Ascending aorta (tissue), 2 donors: Measurements from ENCODE around the gene CCNJ. TPM values are rescaled to one million over a fixed set of nuclear protein-coding genes. Genes with fewer than 3 reads are reported as not detected.

ENCODE experiments used
- DNase-seq, 2 donors: peaks; one replicate each; pipeline ENCODE4 v3.0.0-alpha.2; 2019; ENCODE audit warnings: low spot score in 2 of 2
- H3K27ac ChIP-seq, 2 donors: fragments of 200-600 bp; sonication (generic); one replicate each; pipeline ENCODE4 v1.5.1; 2016 to 2017; ENCODE audit warnings: mild to moderate bottlenecking in 1 of 2
- H3K27me3 ChIP-seq: fragments of 200-600 bp; sonication (generic); one replicate; pipeline ENCODE4 v1.5.1; 2017
- H3K36me3 ChIP-seq, 2 donors: fragments of 200-600 bp; sonication (generic); one replicate each; pipeline ENCODE4 v1.5.1; 2016
- H3K4me1 ChIP-seq, 2 donors: fragments of 200-600 bp; sonication (generic); one replicate each; pipeline ENCODE4 v1.5.1; 2016 to 2017; ENCODE audit warnings: mild to moderate bottlenecking in 1 of 2
- H3K4me3 ChIP-seq, 2 donors: fragments of 200-600 bp; sonication (generic); one replicate each; pipeline ENCODE4 v1.5.1; 2016 to 2017; ENCODE audit warnings: mild to moderate bottlenecking in 1 of 2
- H3K9me3 ChIP-seq, 2 donors: fragments of 200-600 bp; sonication (generic); one replicate each; pipeline ENCODE4 v1.5.1; 2016
- intact Hi-C: fragments of 100-400 bp; cut with DNase I; formaldehyde crosslinking; loops from one replicate; pipeline ENCODE4 v1.15.1; 2023
- total RNA-seq: library from RNA; depleted of rRNA; stranded (reverse); fragments of >200 nt; gene quantifications from one replicate; pipeline ENCODE4 v1.1.0, GENCODE V29; 2016
- TF ChIP-seq, protein P1 (sequence below), 3 experiments: fragments of 200-600 bp in 2 of 3; fragments of 450-650 bp in 1 of 3; sonication (generic) in 2 of 3; IDR thresholded peaks; one replicate each; pipeline ENCODE4 v1.5.1; 2016 to 2019; ENCODE audit warnings: antibody characterized with exemption in 3 of 3, mild to moderate bottlenecking in 1 of 3, moderate library complexity in 1 of 3

Gene CCNJ
- total RNA-seq, 1 donor from 2014 or later = 6.0 TPM

DNA sequence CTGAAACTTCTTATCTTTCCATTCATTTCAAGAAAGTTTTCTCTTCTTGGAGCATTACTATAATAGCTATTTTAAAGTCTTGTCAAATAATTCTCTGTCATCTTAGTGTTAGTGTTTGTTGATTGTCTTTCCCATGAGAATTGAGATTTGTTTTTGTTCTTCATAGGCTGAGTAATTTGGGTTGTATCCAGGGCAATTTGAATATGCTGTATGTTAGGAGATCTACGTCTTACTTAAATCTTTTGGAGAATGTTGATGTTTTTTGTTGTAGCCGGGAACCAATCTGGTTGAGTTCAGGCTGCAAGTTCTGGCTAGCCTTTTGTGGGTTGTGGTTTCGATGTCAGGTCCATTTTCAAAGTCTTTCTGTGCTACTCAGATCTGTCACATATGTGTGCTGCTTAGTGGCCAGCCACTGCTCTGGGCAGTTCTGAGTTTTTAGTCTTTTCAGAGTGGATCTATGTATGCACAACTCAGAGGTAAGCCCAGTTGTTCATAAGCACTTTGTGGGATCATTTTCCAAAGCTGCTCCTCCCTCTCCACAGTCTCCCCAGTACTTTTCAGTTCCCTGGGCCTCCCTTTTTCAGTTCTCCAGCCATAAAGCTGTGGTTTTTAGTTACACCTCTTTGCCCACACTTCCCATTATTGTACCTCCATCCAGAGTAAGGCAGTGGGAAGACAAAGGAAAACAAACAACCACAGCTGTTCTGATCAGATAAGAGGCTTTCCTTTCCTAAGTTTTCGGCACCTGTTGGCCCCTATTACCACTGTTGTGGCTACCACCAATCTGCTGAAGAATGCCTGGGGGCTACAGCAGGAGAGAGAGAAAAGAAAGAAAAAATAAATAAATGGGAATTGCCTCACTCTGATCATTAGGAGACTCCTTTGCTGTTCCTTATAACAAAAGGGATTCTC lies 4.7 kb upstream of the CCNJ start:
- intact Hi-C loops = no loop called here
- TF ChIP-seq, protein P1, sequence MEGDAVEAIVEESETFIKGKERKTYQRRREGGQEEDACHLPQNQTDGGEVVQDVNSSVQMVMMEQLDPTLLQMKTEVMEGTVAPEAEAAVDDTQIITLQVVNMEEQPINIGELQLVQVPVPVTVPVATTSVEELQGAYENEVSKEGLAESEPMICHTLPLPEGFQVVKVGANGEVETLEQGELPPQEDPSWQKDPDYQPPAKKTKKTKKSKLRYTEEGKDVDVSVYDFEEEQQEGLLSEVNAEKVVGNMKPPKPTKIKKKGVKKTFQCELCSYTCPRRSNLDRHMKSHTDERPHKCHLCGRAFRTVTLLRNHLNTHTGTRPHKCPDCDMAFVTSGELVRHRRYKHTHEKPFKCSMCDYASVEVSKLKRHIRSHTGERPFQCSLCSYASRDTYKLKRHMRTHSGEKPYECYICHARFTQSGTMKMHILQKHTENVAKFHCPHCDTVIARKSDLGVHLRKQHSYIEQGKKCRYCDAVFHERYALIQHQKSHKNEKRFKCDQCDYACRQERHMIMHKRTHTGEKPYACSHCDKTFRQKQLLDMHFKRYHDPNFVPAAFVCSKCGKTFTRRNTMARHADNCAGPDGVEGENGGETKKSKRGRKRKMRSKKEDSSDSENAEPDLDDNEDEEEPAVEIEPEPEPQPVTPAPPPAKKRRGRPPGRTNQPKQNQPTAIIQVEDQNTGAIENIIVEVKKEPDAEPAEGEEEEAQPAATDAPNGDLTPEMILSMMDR (IDR thresholded peaks at IDR 0.05) = no peak
- no peak for DNase-seq
- H3K4me1 ChIP-seq = peaks cover 2 to 3% of the 10 kb centered on the region in 2 donors
- H3K27ac ChIP-seq = no peak overlapping the region
- no peaks in the 10 kb centered on the region for H3K27me3 ChIP-seq
- no peaks in the 10 kb centered on the region for H3K36me3 ChIP-seq
- no peak overlapping the region for H3K4me3 ChIP-seq
- H3K9me3 ChIP-seq = no peaks in the 10 kb centered on the region

DNA sequence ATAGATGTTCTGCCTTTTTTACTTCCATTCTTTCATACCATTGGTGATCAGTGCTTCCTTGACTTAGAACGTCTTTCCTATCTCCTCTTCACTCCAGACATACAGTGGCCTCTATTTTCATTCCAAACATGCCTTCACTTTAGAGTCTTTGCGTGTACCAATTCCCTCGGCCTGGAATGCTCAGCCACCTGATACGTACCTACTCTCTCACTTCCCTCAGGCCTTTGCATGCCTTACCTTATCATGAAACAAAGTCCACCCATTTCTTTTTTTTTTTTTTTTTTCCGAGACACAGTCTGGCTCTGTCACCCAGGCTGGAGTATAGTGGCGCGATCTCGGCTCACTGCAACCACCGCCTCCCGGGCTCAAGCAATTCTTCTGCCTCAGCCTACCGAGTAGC lies 2.2 kb upstream of the CCNJ start:
- no peaks in the 10 kb centered on the region for H3K27me3 ChIP-seq
- H3K4me1 ChIP-seq = peaks cover 2 to 3% of the 10 kb centered on the region in 2 donors
- intact Hi-C loops = loop anchor here (5.0 kb wide), 2 partner anchors 134 to 164 kb away; partner anchors contain the start of gene CC2D2B
- no peak overlapping the region for H3K4me3 ChIP-seq
- no peak for DNase-seq
- H3K27ac ChIP-seq = no peak overlapping the region
- no peaks in the 10 kb centered on the region for H3K36me3 ChIP-seq
- TF ChIP-seq, protein P1 (IDR thresholded peaks at IDR 0.05) = no peak
- no peaks in the 10 kb centered on the region for H3K9me3 ChIP-seq

DNA sequence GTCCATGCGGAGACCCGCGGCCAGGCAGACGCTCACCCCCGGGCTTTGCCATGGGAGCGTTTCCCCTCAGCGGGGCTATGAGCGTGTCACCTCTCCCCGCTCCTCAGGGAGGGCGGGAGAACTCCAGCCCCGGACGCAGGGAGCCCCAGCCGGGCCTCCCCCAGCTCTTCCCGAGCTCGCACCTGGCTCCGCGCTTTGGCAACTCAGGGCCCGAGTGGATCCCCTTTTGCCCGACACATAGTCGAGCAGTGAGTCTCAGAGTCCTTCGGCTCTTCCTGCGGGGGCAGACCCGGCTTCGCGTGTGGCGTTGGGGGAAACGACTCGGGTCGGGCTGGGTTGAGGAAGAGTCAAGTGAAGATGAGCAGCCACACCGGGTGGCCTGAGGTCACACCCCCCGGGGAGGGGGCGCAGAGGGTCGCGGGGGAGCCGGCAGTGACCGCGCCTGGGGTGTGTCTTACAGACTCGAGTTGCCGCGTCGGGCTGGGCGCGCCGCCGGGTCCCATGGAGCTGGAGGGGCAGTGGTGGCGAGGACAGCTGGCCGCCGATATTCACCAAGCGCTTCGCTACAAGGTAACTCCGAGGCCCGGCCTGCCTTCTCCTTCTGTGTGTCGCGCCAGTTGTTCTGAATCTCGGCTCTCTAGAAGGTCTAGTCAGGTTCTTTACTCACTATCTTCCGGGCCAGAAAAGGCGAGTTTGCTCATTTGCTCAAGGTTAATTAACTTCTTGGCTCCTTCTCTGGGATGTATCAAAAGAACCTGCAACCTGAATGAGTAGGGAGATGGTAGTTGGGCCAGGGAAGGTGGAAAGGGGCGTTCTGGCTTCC lies 721 bp downstream of the CCNJ start:
- H3K4me3 ChIP-seq = peak overlapping the region; percentile 89 to 93
- no peaks in the 10 kb centered on the region for H3K36me3 ChIP-seq
- H3K9me3 ChIP-seq = no peaks in the 10 kb centered on the region
- peak overlapping the region; percentile 85 to 87 for H3K27ac ChIP-seq
- no peaks in the 10 kb centered on the region for H3K27me3 ChIP-seq
- TF ChIP-seq, protein P1 (IDR thresholded peaks at IDR 0.05) = no peak
- peak in 1 of 2 donors; percentile 70 for DNase-seq
- peaks cover 2 to 3% of the 10 kb centered on the region in 2 donors for H3K4me1 ChIP-seq
- intact Hi-C loops = loop anchor here (1.0 to 5.0 kb wide), 5 partner anchors 47 to 349 kb away; partner anchors contain the start of gene CC2D2B

DNA sequence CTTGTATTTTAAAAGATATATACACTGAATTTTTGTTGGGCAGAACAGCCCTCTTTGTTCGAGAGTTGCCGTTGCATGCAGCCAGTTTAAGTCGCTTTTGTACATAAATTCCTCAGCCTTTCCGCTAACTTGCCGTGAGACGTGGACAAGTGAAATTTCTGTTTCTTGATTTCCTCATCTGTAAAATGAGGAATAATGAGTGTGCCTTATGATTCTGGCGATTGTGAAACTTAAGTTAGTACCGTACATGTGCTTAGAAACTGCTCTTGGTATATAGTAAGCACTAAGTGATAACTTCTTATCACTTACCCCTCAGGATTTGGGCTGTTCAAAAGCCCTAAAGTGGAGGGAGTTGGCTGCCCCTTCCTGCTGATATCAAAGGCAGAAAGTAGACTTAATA lies 1.4 kb downstream of the CCNJ start:
- intact Hi-C loops = loop anchor here (5.0 kb wide), 2 partner anchors 137 to 167 kb away; partner anchors contain the start of gene CC2D2B
- no peaks in the 10 kb centered on the region for H3K9me3 ChIP-seq
- DNase-seq = no peak
- H3K4me1 ChIP-seq = peaks cover 2 to 3% of the 10 kb centered on the region in 2 donors
- no peaks in the 10 kb centered on the region for H3K36me3 ChIP-seq
- peak overlapping the region; percentile 89 to 93 for H3K4me3 ChIP-seq
- H3K27ac ChIP-seq = peak overlapping the region; percentile 85 to 87
- no peaks in the 10 kb centered on the region for H3K27me3 ChIP-seq
- TF ChIP-seq, protein P1 (IDR thresholded peaks at IDR 0.05) = no peak

DNA sequence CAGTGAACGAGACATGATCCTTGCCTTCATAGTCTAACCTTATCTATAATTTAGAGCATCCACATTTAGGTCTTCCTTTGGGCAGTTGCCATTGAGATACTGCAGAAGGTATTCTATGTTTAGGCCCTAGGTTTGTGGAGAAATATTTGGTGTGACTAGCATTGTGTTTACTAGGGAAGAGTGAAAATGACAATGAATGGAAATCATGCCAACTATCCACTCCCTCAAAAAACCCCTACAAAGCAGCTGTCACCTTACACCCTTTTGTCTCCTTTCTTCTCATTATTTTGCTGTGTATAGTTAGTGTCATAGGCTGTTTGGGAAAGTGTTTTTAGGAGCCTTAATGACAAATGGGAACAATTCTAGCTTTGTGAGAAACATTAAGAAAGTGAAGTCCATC lies 3.2 kb downstream of the CCNJ start:
- Histone ChIP-seq H3K27me3 (no peaks in the 10 kb centered on the region), H3K27ac (no peak overlapping the region), H3K4me1 (peaks cover 2 to 3% of the 10 kb centered on the region in 2 donors), H3K36me3 (no peaks in the 10 kb centered on the region), H3K9me3 (no peaks in the 10 kb centered on the region), H3K4me3 (no peak overlapping the region)
- intact Hi-C loops = no loop called here
- DNase-seq = no peak
- TF ChIP-seq, protein P1 (IDR thresholded peaks at IDR 0.05) = no peak
